Measurements from ENCODE around the gene ISM1.

The ISM1 gene

GRCh38 chr20:13238001-13238653 lies 17.1 kb downstream of the ISM1 start:
- 96% methylated on average over 1 of the region's 2 CpGs for WGBS
- no peak overlapping the region for H3K27ac ChIP-seq (ENCODE audit: low read depth, low read length)
- no peak overlapping the region for H3K9ac ChIP-seq (ENCODE audit: low read depth, low read length)
- H3K4me3 ChIP-seq (ENCODE audit: low read length): no peak overlapping the region
- H3K27me3 ChIP-seq (ENCODE audit: insufficient read depth, low read length): no peaks in the 10 kb centered on the region
- no peaks in the 10 kb centered on the region for H3K9me3 ChIP-seq (ENCODE audit: insufficient read depth, low read depth, low read length)
- no peaks in the 10 kb centered on the region for H3K36me3 ChIP-seq (ENCODE audit: insufficient read depth, low read length)
- peaks cover 4% of the 10 kb centered on the region; the same call in 1 of the 2 replicates for H3K4me1 ChIP-seq (ENCODE audit: insufficient read depth, low read length)

- H3K27me3 ChIP-seq (ENCODE audit: insufficient read depth, low read length): no peaks in the 10 kb centered on the region
- H3K9ac ChIP-seq (ENCODE audit: low read depth, low read length): no peak overlapping the region
- no peaks in the 10 kb centered on the region for H3K4me1 ChIP-seq (ENCODE audit: insufficient read depth, low read length)
- no peaks in the 10 kb centered on the region for H3K9me3 ChIP-seq (ENCODE audit: insufficient read depth, low read depth, low read length)
- no peak overlapping the region for H3K27ac ChIP-seq (ENCODE audit: low read depth, low read length)
- no peaks in the 10 kb centered on the region for H3K36me3 ChIP-seq (ENCODE audit: insufficient read depth, low read length)
- H3K4me3 ChIP-seq (ENCODE audit: low read length): no peak overlapping the region
- WGBS: 93% methylated on average over 2 of the region's 2 CpGs
Observed at GRCh38 chr20:13243826-13244376, 22.8 kb downstream of the ISM1 start.

- 85% methylated on average over 2 of the region's 2 CpGs for WGBS
- Histone ChIP-seq H3K36me3 (ENCODE audit: insufficient read depth, low read length) (no peaks in the 10 kb centered on the region), H3K27ac (ENCODE audit: low read depth, low read length) (no peak overlapping the region), H3K4me1 (ENCODE audit: insufficient read depth, low read length) (no peaks in the 10 kb centered on the region), H3K9me3 (ENCODE audit: insufficient read depth, low read depth, low read length) (no peaks in the 10 kb centered on the region), H3K4me3 (ENCODE audit: low read length) (no peak overlapping the region), H3K9ac (ENCODE audit: low read depth, low read length) (no peak overlapping the region), H3K27me3 (ENCODE audit: insufficient read depth, low read length) (no peaks in the 10 kb centered on the region)
Observed at GRCh38 chr20:13245250-13245723, 24.2 kb downstream of the ISM1 start.

- no peak overlapping the region for H3K9ac ChIP-seq (ENCODE audit: low read depth, low read length)
- 95% methylated on average over 12 of the region's 13 CpGs for WGBS
- H3K9me3 ChIP-seq (ENCODE audit: insufficient read depth, low read depth, low read length): no peaks in the 10 kb centered on the region
- H3K4me3 ChIP-seq (ENCODE audit: low read length): no peak overlapping the region
- H3K36me3 ChIP-seq (ENCODE audit: insufficient read depth, low read length): no peaks in the 10 kb centered on the region
- no peak overlapping the region for H3K27ac ChIP-seq (ENCODE audit: low read depth, low read length)
- H3K4me1 ChIP-seq (ENCODE audit: insufficient read depth, low read length): no peaks in the 10 kb centered on the region
- no peaks in the 10 kb centered on the region for H3K27me3 ChIP-seq (ENCODE audit: insufficient read depth, low read length)
Observed at GRCh38 chr20:13249118-13249797, 28.2 kb downstream of the ISM1 start.

GRCh38 chr20:13249798-13250170 lies 28.7 kb downstream of the ISM1 start:
- no peaks in the 10 kb centered on the region for H3K27me3 ChIP-seq (ENCODE audit: insufficient read depth, low read length)
- no peaks in the 10 kb centered on the region for H3K9me3 ChIP-seq (ENCODE audit: insufficient read depth, low read depth, low read length)
- H3K4me1 ChIP-seq (ENCODE audit: insufficient read depth, low read length): no peaks in the 10 kb centered on the region
- H3K4me3 ChIP-seq (ENCODE audit: low read length): no peak overlapping the region
- 97% methylated on average over 2 of the region's 4 CpGs for WGBS
- H3K36me3 ChIP-seq (ENCODE audit: insufficient read depth, low read length): no peaks in the 10 kb centered on the region
- H3K9ac ChIP-seq (ENCODE audit: low read depth, low read length): no peak overlapping the region
- no peak overlapping the region for H3K27ac ChIP-seq (ENCODE audit: low read depth, low read length)

- H3K9me3 ChIP-seq (ENCODE audit: insufficient read depth, low read depth, low read length): no peaks in the 10 kb centered on the region
- no peaks in the 10 kb centered on the region for H3K4me1 ChIP-seq (ENCODE audit: insufficient read depth, low read length)
Observed at GRCh38 chr20:13250251-13250650, 29.2 kb downstream of the ISM1 start.

GRCh38 chr20:13251106-13251903 lies 30.2 kb downstream of the ISM1 start:
- Histone ChIP-seq H3K27ac (ENCODE audit: low read depth, low read length) (no peak overlapping the region), H3K9me3 (ENCODE audit: insufficient read depth, low read depth, low read length) (no peaks in the 10 kb centered on the region), H3K4me3 (ENCODE audit: low read length) (no peak overlapping the region), H3K4me1 (ENCODE audit: insufficient read depth, low read length) (no peaks in the 10 kb centered on the region), H3K36me3 (ENCODE audit: insufficient read depth, low read length) (no peaks in the 10 kb centered on the region), H3K27me3 (ENCODE audit: insufficient read depth, low read length) (no peaks in the 10 kb centered on the region), H3K9ac (ENCODE audit: low read depth, low read length) (no peak overlapping the region)
- WGBS: 95% methylated on average over 7 of the region's 8 CpGs

More at GRCh38 chr20:13250251-13250650, 29.2 kb downstream of the ISM1 start:
- 85% methylated on average over 6 of the region's 6 CpGs for WGBS
- Histone ChIP-seq H3K27ac (ENCODE audit: low read depth, low read length) (no peak overlapping the region), H3K9ac (ENCODE audit: low read depth, low read length) (no peak overlapping the region), H3K4me3 (ENCODE audit: low read length) (no peak overlapping the region), H3K36me3 (ENCODE audit: insufficient read depth, low read length) (no peaks in the 10 kb centered on the region), H3K27me3 (ENCODE audit: insufficient read depth, low read length) (no peaks in the 10 kb centered on the region)

GRCh38 chr20:13251904-13252297 lies 30.8 kb downstream of the ISM1 start:
- no peak overlapping the region for H3K4me3 ChIP-seq (ENCODE audit: low read length)

GRCh38 chr20:13255356-13255755 lies 34.3 kb downstream of the ISM1 start:
- Histone ChIP-seq H3K4me3 (ENCODE audit: low read length) (no peak overlapping the region), H3K36me3 (ENCODE audit: insufficient read depth, low read length) (no peaks in the 10 kb centered on the region), H3K27me3 (ENCODE audit: insufficient read depth, low read length) (no peaks in the 10 kb centered on the region), H3K4me1 (ENCODE audit: insufficient read depth, low read length) (no peaks in the 10 kb centered on the region), H3K9me3 (ENCODE audit: insufficient read depth, low read depth, low read length) (no peaks in the 10 kb centered on the region), H3K27ac (ENCODE audit: low read depth, low read length) (no peak overlapping the region), H3K9ac (ENCODE audit: low read depth, low read length) (no peak overlapping the region)
- WGBS: 95% methylated on average over 1 of the region's 1 CpG

More at GRCh38 chr20:13251904-13252297, 30.8 kb downstream of the ISM1 start:
- Histone ChIP-seq H3K27me3 (ENCODE audit: insufficient read depth, low read length) (no peaks in the 10 kb centered on the region), H3K27ac (ENCODE audit: low read depth, low read length) (no peak overlapping the region), H3K9ac (ENCODE audit: low read depth, low read length) (no peak overlapping the region), H3K36me3 (ENCODE audit: insufficient read depth, low read length) (no peaks in the 10 kb centered on the region), H3K9me3 (ENCODE audit: insufficient read depth, low read depth, low read length) (no peaks in the 10 kb centered on the region), H3K4me1 (ENCODE audit: insufficient read depth, low read length) (no peaks in the 10 kb centered on the region)
- 94% methylated on average over 2 of the region's 2 CpGs for WGBS

GRCh38 chr20:13256606-13257005 lies 35.5 kb downstream of the ISM1 start:
- Histone ChIP-seq H3K27me3 (ENCODE audit: insufficient read depth, low read length) (no peaks in the 10 kb centered on the region), H3K36me3 (ENCODE audit: insufficient read depth, low read length) (no peaks in the 10 kb centered on the region), H3K27ac (ENCODE audit: low read depth, low read length) (no peak overlapping the region), H3K9me3 (ENCODE audit: insufficient read depth, low read depth, low read length) (no peaks in the 10 kb centered on the region), H3K4me1 (ENCODE audit: insufficient read depth, low read length) (no peaks in the 10 kb centered on the region), H3K9ac (ENCODE audit: low read depth, low read length) (no peak overlapping the region), H3K4me3 (ENCODE audit: low read length) (no peak overlapping the region)
- WGBS: 95% methylated on average over 2 of the region's 3 CpGs

- Histone ChIP-seq H3K27ac (ENCODE audit: low read depth, low read length) (no peak overlapping the region), H3K4me1 (ENCODE audit: insufficient read depth, low read length) (0 out of 2 replicates have a peak, but pooled peaks cover 3% of the 10 kb centered on the region), H3K27me3 (ENCODE audit: insufficient read depth, low read length) (no peaks in the 10 kb centered on the region), H3K9me3 (ENCODE audit: insufficient read depth, low read depth, low read length) (no peaks in the 10 kb centered on the region), H3K36me3 (ENCODE audit: insufficient read depth, low read length) (no peaks in the 10 kb centered on the region), H3K4me3 (ENCODE audit: low read length) (no peak overlapping the region), H3K9ac (ENCODE audit: low read depth, low read length) (no peak overlapping the region)
- 93% methylated on average over 2 of the region's 3 CpGs for WGBS
Observed at GRCh38 chr20:13259921-13260320, 38.8 kb downstream of the ISM1 start.

Measured in HUES64 (cell line).